Right forelimb (tissue), 1 donor: ENCODE data around the gene OR10G4.
"Not testable (repeated sequence)": the region's sequence is repeated elsewhere in the genome, so short reads cannot be mapped to it uniquely, and the experiment has no call there.

Source experiments
- DNase-seq: peaks from one replicate; pipeline ENCODE4 v3.0.0-alpha.2; 2018

The OR10G4 gene

DNA sequence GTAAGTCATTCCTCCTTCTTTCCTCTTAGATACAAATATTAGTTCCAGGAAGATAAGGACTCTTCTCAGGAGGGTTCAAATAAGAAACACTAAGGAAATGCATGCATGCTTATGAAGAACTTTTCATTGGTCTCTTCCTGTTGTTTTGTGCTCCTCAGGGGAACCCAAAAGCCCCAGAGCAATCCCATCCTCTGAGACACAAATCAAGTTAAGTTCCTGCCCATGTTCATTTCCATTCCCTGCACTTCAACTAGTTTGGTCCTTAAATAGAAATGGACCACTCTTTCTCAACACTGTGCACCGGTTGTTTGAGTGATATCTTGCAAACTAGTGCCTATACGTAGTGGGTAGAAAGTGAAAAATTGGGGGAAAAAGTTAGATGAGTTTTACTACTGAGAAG lies at the start of gene OR10G4:
Gene OR10G4, plus strand, starts transcription at position 301 of the 400 bp plus-strand sequence. CDS start 2,578 bp downstream, outside the sequence.
- DNase-seq: no peak

GRCh38 chr11:123973816-123974215 lies 39.0 kb upstream of the OR10G4 start:
- DNase-seq: no peak

DNA sequence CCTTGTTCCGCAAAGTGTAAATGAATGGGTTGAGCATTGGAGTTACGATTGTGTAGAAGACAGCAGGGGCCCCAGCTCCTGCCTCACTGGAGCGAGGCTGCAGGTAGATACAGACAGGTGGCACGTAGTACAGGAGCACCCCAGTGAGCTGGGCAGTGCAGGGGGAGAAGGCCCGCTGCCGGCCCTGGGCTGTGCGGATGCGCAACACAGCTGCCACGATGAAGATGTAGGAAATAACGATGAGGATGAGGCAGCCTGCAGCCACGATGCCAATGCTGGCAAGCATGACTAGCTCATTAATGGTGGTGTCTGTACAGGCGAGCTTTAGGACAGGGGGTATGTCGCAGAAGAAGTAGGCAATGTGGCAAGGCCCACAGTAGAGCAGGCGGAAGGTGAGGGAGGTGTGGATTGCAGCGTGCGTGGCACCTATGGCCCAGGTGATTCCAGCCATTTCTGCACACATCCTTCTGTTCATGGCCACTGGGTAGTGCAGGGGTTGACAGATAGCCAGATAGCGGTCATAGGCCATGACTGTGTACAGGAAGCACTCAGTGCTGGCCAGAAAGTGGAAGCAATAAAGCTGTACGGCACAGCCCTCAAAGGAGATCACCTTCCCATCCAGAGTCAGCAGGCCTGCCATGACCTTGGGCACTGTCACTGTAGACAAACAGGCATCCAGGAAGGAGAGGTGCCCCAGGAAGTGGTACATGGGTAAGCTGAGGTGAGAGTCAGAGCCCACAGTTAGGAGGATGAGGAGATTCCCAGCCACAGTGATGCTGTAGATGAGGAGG lies 35.8 kb upstream of the OR10G4 start:
- no peak for DNase-seq

GRCh38 chr11:123977731-123978347 lies 35.0 kb upstream of the OR10G4 start, which contains the start of gene OR10S1:
OR10S1 (minus strand) TSS chr11:123977781; CDS start chr11:123977664, 117 bp downstream.
- DNase-seq: no peak

GRCh38 chr11:123979311-123979710 lies 33.5 kb upstream of the OR10G4 start:
- no peak for DNase-seq

- no peak for DNase-seq
Observed at GRCh38 chr11:123995119-123995518, 17.7 kb upstream of the OR10G4 start, which contains the start of gene OR10G6. OR10G6 (minus strand) TSS chr11:123995161; CDS start chr11:123995161, 0 bp downstream.

DNA sequence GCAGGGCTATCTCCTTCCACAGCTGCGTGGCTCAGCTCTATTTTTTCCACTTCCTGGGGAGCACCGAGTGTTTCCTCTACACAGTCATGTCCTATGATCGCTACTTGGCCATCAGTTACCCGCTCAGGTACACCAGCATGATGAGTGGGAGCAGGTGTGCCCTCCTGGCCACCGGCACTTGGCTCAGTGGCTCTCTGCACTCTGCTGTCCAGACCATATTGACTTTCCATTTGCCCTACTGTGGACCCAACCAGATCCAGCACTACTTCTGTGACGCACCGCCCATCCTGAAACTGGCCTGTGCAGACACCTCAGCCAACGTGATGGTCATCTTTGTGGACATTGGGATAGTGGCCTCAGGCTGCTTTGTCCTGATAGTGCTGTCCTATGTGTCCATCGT lies 3.0 kb downstream of the OR10G4 start:
- DNase-seq: not testable (repeated sequence)

DNA sequence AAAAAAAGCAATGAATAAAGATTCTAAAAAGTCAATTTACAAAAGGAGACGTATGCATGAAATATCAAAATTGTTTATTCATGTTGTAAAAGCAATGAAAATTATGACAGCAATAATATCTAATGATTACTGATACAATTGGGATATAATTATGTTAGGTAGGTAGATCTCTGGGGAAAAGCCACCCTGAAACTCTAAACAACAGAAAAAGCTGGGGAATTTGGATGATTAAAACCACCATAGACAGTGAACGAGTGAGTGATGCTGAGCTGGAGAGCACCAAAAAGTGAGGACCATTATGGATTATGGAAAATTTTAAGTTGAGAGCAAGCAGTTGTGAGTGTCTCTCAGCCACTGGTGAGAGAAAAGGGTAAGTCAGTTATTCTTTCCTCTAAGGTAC lies 13.7 kb downstream of the OR10G4 start, which contains the start of gene OR10G8:
Gene OR10G8, plus strand, starts transcription at position 301 of the 400 bp plus-strand sequence. CDS start 2,825 bp downstream, outside the sequence.
- no peak for DNase-seq

DNA sequence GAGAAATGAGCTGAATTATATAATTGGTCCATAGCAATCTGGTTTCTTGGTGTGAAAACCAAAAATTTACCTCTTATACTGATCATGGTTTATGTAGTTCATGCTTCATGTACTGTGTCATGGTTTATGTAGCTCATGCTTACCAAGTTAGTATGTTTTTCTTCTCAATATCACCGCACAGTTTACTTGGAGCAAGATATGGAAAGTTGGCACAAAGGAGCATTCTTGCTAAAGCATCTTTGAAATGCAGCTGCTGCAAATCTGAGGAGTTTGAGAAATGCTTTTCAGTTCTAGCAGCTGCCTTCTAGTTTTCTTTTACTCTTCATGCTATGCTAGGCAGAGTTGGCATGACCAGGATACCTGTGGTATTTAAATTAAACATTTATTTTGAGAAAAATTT lies 23.9 kb downstream of the OR10G4 start:
- no peak for DNase-seq

DNA sequence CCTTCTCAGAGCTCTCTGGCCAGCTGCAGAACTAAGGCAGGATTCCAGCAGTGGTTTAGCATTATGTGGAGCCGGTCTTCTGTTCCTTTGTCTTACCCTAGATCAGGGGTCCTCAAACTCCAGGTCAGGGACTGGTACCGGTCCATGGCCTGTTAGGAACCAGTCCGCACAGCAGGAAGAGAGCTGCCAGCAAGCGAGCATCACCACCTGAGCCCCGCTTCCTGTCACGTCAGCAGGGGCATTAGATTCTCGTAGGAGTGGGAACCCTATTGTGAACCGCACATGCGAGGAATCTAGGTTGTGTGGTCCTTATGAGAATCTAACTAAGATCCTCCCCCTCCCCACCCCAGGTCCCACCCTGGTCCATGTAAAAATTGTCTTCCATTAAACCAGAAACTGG lies 26.8 kb downstream of the OR10G4 start:
- DNase-seq: no peak

DNA sequence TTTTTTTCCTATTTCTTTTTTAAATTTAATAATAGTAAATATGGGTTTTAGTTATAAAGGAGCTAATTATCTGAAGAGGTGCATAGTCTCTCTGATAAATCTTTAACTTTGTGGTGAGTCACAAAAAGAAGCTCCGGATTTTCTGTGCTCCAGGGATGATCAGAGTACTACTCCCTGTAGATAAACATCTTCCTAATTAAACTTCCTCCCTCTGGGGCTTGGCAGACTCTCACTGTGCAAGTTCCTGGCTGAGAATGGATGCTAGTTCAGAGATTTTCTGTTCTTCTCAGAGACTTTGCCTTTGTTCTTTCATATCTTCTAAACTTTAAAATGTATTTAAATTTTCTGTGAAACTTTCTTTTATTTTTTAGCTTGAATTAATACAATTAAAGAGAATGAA lies 28.5 kb downstream of the OR10G4 start, which contains the start of gene OR10G7:
Gene OR10G7, minus strand, starts transcription at position 72 of the 400 bp plus-strand sequence. CDS start 2,324 bp downstream, outside the sequence.
- no peak for DNase-seq

DNA sequence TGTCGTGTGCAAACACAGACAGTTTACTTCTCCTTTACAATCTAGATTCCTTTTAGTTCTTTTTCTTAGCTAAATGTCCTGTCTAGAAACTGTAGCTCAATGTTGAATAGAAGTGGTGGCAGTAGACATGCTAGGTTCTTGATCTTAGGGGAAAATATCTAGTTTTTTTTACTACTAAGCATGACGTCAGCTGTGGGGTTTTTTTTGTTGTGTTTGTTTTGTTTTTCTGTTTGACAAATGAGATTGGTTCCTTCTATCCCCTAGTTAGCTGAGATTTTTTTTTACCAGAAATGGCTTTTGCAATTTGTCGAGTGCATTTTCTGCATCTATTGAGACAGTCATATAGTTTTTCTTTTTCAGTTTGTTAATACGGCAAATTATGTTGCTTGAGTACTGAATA lies 30.6 kb downstream of the OR10G4 start:
- DNase-seq: no peak

GRCh38 chr11:124050748-124051147 lies 38.0 kb downstream of the OR10G4 start:
- DNase-seq: no peak

DNA sequence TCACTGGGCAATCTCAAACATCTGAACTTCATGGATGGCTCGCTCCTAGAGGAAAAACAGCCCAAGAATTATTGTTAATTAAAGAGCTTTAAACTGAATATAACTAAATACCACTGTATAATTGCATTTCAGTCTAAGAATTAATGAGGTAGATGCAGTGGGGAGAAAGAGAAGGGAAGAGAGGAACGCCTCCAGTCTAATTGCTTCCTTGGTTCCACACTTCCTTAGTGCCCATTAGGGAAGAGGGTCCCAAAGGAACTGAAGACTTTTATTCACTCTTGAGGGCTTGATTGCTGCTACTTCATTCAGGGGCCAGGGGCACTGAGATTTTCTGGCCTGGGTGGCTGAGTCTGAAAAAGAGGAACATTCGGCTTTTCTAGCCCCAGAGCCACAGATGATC lies 40.2 kb downstream of the OR10G4 start:
- no peak for DNase-seq
